HG02610 (cell line): ENCODE measurements around the gene CD1D.

Source experiments
- ATAC-seq: cut with Tn5 transposase; IDR thresholded peaks from one replicate; pipeline ENCODE4 v1.9.1; 2021; ENCODE audit warnings: mild to moderate bottlenecking, moderate library complexity; ENCODE audit not compliant: unreplicated experiment

The CD1D gene

GRCh38 chr1:158180741-158181576 is at the start of gene CD1D:
CD1D (plus strand) TSS chr1:158180895; CDS start chr1:158181102, 207 bp downstream.
- ATAC-seq: no peak

GRCh38 chr1:158131217-158131616 is 49.5 kb upstream of the CD1D start:
- ATAC-seq: no peak

GRCh38 chr1:158140764-158141192 is 39.9 kb upstream of the CD1D start:
- no peak for ATAC-seq

- ATAC-seq: no peak
Observed at GRCh38 chr1:158145173-158145719, 35.4 kb upstream of the CD1D start.

GRCh38 chr1:158146165-158146564 is 34.5 kb upstream of the CD1D start:
- no peak for ATAC-seq

- no peak for ATAC-seq
Observed at GRCh38 chr1:158146739-158147138, 34.0 kb upstream of the CD1D start.

GRCh38 chr1:158147401-158147800 is 33.3 kb upstream of the CD1D start:
- no peak for ATAC-seq

GRCh38 chr1:158147869-158148268 is 32.8 kb upstream of the CD1D start:
- ATAC-seq: no peak

GRCh38 chr1:158148468-158148867 is 32.2 kb upstream of the CD1D start:
- ATAC-seq: no peak

- ATAC-seq: no peak
Observed at GRCh38 chr1:158149175-158149574, 31.5 kb upstream of the CD1D start.

- peak; percentile 68 for ATAC-seq
Observed at GRCh38 chr1:158149577-158150269, 31.0 kb upstream of the CD1D start.

- ATAC-seq: no peak
Observed at GRCh38 chr1:158150523-158150922, 30.2 kb upstream of the CD1D start.

- ATAC-seq: no peak
Observed at GRCh38 chr1:158153179-158153578, 27.5 kb upstream of the CD1D start.

GRCh38 chr1:158153746-158154444 is 26.8 kb upstream of the CD1D start:
- no peak for ATAC-seq

- ATAC-seq: no peak
Observed at GRCh38 chr1:158154501-158154900, 26.2 kb upstream of the CD1D start.

- no peak for ATAC-seq
Observed at GRCh38 chr1:158155673-158156072, 25.0 kb upstream of the CD1D start.

- no peak for ATAC-seq
Observed at GRCh38 chr1:158159597-158159996, 21.1 kb upstream of the CD1D start.

- ATAC-seq: no peak
Observed at GRCh38 chr1:158161446-158161845, 19.2 kb upstream of the CD1D start.

- ATAC-seq: peak; percentile 98
Observed at GRCh38 chr1:158163000-158163947, 17.4 kb upstream of the CD1D start.

GRCh38 chr1:158169105-158169504 is 11.6 kb upstream of the CD1D start:
- ATAC-seq: no peak
